Right ventricle myocardium superior (tissue), 1 donor: ENCODE data around the gene CHCHD6. TPM values are rescaled to one million over a fixed set of nuclear protein-coding genes. Genes with fewer than 3 reads are reported as not detected.

ENCODE experiments used
- ATAC-seq: fragments of 200-7000 bp; cut with Tn5 transposase; one replicate; pipeline ENCODE4 v1.9.1; 2020; ENCODE audit warnings: mild to moderate bottlenecking; ENCODE audit not compliant: poor library complexity
- DNase-seq: peaks from one replicate; pipeline ENCODE4 v3.0.0-alpha.2; 2020
- intact Hi-C: fragments of 100-400 bp; cut with DNase I; formaldehyde crosslinking; loops from one replicate; pipeline ENCODE4 v1.11.2; 2022
- total RNA-seq: library from RNA; stranded (reverse); fragmentation: NEBNext Ultra II Directional; extraction: Animal tissue kit (Norgen Biotek cat#: 25700); gene quantifications from one replicate; pipeline ENCODE4 v1.2.1, GENCODE V29; 2021
- donor health status: DM: no; HTN: yes; CAD: no; lungs with severe emphysema.

Gene CHCHD6
- total RNA-seq, 1 donor from 2014 or later: 8.3 TPM

DNA sequence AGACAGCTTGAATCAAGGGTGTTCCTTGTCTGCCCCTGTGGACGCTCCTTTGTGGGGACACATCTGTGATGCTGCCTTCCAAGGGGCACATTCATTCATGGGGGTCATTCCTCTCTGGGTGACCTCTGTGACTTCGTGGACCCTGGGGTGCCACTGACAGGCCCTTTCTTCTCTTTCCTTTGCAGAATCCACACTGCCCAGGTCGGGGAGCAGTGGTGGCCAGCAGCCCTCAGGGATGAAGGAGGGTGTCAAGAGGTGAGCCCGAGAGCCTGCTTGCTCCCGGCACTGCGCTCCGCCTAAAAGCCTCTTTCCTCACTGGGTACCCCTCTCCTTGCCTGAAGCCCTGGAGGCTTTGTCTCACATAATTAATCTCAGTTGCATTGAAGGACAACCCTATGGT is 26.3 kb downstream of the CHCHD6 start:
- no peak for ATAC-seq
- intact Hi-C loops: no loop called here
- no peak for DNase-seq

DNA sequence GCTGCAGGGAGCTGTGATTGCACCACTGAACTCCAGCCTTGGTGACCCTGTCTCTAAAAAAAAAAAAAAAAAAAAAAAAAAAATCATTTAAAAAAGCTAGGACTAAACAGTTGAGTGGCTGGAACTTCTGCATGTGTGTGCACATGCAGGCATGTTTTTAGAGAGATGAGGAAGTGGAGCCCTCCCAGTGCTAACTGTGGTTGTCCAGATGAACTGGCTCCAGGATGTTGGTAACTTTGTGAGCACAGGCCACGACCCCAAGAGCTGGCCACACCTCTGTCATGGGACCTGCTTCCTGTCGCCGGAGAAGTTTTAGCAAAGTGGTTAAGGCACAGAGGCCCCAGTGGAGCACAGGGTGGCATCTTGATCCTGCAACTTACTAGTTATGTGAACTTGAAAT is 27.0 kb downstream of the CHCHD6 start:
- no peak for ATAC-seq
- intact Hi-C loops: no loop called here

DNA sequence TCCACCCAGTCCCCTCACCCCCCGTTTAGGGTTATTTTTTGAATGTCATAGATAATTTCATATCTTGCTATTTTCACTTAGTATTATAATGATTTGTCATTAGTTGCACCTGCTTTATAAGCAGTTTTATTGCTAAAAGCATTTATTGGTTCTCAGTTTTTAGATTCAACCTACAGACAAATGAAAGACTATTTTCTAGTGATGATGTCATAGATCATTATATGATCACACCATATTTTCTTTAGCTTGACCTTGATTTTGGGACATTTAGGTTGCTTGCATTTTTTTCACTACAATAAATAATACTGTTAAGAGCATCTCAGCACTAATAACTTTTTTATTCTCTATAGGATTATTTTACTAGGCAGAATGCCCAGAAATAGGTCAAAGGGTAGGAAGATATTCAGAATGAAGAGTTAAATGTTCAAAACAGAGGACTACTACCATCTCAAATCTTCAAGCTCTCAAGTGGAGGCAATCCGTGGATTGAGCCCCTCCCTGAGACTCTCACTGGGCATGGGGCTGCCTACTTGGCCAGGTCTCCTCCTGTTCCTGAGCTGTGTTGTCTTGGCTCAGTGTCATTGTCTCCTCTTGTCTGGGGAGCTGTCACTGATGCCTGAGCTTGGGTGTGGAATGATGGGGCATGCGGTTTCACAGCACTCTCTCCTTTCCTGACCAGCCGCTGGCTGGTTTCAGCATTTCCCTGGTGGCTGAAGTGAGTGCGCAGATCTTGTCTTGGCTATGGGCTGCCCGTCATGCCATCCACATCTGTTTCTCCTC is 28.4 kb downstream of the CHCHD6 start:
- ATAC-seq (peak; percentile 77), DNase-seq (no peak)
- intact Hi-C loops: no loop called here

More for the DNA sequence above, 27.0 kb downstream of the CHCHD6 start:
- DNase-seq: no peak

DNA sequence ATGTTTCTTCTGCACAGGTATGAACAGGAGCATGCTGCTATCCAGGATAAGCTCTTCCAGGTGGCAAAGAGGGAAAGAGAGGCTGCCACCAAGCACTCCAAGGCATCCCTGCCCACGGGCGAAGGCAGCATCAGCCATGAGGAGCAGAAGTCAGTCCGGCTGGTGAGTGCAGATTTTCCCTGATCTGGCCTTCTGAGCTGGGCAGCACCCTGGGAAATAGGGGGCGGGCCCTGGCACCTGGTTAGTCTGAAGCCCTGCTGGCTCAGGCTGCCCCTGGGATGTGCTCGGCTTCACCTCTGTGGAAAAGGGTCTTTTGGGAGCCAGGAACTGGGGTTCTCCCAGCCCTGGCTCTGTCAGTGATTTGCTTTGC is 29.0 kb downstream of the CHCHD6 start:
- no peak for DNase-seq
- ATAC-seq: no peak
- intact Hi-C loops: no loop called here

DNA sequence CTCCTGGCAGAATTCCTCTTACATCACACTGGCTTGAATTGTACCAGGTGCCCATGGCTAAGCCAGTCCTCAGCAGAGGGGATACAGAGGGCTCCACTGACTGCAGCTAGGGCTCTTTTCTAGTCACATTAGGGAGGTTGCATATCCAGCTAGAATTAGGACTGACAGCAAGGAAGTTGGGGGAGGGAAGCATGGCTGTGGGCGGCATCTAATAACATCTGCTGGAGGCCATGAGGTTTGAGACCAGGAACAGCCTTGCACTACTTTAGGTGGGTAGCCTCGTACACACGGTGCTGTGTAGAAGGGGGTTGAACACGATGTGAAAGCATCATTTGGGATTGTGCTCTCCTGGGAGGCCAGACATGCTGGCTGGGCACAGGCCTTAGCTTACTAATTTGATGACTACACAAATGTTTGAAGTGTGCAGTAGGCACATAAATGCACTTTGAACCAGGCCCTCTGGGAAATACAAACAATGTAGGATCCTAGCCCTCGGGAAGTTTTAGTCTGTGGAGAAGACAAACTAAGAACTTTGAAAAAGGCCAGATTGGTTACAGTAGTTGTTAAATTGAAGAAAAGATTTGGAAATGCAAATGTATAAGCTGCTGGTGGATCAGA is 30.2 kb downstream of the CHCHD6 start:
- no peak for DNase-seq
- intact Hi-C loops: no loop called here
- no peak for ATAC-seq

DNA sequence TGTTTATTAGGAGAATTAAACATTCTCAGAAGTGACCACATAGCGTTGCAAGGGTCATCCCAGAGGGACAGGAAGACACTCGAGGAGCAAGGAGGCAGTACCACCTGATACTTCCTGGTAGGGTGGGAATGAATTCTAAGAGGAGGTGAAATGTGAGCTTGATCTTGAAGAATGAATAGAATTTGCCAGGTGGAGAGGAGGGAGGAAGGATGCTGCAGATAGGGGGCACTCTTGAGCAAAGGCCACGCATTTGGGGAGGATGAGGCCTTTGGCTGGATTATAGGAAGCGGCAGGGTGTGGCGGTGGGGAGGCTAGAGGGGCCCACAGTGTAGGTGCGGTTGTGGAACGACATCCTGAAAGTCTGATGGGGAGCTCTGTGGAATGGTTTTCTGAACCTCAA is 33.5 kb downstream of the CHCHD6 start:
- intact Hi-C loops: no loop called here
- ATAC-seq (no peak), DNase-seq (no peak)

DNA sequence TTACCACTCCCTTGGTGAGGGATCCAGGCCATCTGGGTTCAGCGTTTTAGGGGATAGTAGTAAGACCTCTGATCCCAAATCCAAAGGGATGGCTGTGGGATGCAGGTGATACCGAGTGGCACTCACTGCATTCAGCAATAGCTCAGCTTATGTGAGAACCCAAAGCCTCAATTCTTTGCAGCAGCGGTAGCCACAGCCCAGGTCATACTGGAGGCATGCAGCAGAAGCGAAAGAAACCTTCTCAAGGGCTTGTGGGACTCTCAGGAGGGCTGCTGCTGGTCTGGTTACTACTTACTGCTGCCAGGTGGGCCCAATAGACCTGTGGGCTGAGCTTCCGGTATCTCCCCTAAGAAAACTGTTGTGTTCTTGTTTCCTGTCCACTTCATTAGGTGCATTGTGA is 38.0 kb downstream of the CHCHD6 start:
- ATAC-seq (no peak), DNase-seq (no peak)
- intact Hi-C loops: no loop called here

DNA sequence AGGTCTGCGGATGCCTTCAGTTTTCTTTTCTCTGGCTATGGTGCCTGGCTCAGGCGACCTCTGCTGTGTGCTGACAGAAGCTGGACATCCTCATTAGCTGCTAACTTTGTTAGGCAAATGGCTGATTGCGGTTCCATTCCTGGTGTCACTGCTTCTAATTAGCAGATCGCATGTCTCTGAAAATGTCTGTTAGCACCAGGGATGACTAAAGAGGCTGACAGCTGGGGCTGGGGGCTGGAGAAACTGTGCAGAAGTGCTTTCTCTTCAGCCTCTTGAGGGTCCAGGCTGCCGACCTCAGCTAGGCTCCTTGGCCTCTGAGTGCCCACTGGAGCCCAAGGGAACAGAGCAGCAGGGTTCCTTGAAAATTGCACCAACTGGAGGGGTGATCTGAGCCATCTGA is 39.3 kb downstream of the CHCHD6 start:
- intact Hi-C loops: no loop called here
- DNase-seq: no peak
- ATAC-seq: no peak

DNA sequence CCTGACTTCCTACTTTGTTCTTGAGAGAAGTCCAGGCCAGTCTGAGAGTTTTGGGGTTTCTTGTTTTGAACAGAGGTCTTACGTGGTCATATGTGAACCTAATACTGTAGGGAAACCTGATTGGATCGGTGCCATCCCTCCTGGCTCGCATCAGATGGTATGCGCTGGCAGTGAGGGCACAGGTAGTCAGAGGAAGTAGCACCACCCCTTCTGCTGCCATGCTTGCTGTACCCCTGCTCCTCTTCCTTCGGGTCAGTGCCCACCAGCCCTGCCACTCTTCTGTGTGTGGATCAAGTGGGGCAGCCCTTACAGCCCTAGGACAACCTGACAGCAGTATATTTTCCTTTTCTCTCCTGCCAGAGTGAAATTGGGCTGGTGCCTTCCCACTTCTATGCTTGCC is 39.7 kb downstream of the CHCHD6 start:
- no peak for ATAC-seq
- no peak for DNase-seq
- intact Hi-C loops: no loop called here

DNA sequence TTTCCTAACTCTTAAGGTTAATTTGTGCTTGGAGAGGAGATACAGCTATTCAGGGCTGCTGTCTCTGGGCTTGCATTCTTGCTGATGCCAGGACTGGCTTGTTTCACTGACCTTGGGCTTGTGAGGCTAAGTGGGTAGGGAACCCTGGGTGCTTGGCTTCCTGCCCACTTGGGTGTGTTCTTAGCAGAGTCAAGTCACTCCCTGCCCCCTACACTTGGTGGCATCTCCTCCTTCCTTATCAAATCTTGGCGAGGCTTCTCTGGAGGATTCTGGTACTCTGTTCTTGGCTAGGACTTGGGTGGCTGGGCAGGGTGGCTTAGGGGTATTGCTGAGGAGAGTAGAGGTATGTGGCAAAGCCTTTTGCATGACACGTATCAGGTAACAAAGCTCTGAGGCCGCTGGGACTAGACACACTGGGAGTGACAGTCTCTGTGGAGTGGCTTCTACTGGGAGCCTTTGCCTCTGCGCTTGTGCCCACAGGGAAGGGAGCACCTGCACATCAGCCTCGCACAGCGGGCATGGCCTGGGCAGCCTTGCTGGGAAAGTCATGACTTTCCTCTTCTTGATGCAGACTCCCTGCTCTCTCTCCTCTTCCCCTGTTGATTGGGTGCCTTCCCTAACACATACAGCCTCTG is 41.8 kb downstream of the CHCHD6 start:
- ATAC-seq: peak; percentile 81
- intact Hi-C loops: no loop called here
- peak; percentile 79 for DNase-seq

DNA sequence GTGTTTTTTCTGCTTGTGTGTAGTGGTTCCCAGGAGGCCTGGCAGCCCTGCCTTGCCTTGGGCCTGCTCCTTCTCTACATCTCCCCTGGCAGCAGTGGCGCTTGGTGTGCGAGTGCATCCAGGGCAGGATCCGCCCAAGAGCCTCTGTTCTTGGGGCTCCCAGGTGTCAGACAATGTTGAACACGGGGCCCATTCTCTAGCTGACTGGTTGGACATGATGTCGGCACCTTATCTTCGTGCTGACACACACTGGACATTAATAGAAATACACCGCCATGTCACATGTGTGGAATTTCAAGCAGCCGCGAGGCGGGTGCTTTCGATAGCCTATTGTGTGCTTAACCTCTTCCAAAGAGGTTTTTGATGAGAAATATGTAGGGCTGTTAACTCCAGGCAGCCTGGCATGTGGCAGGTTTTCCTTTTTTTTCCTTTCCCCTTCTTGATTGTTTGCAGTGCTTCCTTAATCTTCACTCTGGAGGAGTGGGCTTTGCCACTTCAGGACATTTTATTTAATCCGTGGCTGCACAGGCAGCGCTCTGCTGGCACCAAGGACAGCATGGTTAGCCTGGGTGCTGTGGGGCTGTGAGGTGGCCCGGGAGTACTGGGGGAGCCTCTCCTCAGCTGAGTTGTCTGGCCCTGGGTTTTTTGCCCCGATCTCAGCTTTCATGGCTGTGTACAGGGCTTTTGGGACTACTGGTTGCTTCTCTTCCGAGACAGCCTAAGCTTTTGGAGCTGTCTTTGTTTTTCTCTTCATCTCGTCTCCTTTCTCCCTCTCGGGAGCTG is 42.5 kb downstream of the CHCHD6 start:
- peak; percentile 71 for DNase-seq
- intact Hi-C loops: no loop called here
- ATAC-seq: peak; percentile 86

DNA sequence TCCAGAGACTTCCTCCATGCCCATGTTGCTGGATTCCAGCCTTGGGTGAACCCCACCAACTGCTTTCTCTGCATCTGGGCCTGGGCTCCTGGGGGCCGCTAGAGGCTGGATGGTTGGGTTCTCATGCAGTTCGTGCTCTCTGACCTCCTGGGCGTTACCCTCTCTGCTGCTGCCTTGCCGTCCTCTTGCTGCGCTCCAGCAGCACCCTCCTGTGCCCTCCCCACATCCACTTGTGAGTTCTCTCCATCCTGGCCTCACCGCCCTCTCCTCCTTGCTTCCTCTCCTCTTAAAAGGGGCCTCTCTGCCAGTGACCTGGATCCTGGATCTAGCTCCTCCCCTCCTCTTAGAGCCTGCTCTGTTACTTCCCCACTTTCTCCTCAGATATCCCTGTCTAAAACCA is 43.7 kb downstream of the CHCHD6 start:
- intact Hi-C loops: no loop called here
- DNase-seq: no peak
- ATAC-seq: no peak

DNA sequence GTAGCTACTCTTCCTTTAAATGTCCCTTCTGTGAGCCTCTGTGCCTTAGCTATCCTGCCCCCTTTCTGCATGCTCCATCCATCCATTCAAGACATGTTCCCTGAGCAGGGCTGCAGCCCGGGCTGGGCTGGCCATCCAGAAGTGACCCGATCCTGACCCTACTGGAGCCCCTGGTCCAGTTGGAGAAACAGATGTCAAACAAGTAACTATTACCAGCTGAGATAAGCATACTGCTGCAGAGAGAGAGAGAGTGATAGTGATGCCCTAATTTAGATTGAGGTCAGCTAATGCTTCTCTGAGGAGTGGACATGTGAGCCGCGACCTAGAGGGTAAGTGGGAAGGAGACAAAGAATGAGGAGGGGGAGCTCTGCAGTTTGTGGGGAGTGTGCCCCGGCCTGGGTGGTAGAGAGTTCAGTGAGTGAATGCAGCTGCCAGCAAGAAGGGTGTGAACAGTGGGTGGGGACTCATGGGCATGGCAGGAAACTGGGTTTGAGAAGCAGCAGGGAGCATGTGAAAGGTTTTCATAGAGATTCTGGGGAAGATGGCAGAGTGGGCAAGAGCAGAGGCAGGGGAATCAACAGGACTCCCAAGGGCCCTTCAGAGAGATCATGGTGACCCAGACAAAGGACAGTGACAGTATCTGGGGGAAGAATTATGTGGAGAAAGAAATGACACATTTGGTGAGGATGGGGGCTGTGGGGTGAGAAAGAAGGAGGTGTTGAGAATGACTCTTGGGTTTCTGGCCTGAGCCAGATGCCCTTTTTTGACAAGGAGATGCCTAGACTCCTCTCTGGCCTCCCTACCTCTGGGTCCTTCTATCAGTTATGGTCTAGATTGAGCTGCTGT is 44.9 kb downstream of the CHCHD6 start:
- no peak for DNase-seq
- intact Hi-C loops: no loop called here

DNA sequence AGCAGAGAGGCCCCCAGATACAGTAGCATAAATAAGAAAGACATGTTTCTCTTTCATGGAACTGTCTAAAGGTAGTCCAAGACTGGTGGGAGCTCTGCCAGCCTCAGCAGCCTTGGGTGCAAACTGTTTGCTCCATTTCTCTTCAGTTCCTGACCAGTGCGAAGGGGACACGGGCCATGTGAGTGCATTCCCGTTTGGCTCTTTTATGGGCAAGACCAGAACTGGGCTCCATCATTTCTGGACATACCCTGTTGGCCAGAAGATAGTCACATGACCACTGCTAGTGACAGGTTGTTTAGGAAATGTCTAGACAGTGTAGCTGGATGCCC is 45.5 kb downstream of the CHCHD6 start:
- intact Hi-C loops: no loop called here

More for the DNA sequence above, 44.9 kb downstream of the CHCHD6 start:
- ATAC-seq: no peak

DNA sequence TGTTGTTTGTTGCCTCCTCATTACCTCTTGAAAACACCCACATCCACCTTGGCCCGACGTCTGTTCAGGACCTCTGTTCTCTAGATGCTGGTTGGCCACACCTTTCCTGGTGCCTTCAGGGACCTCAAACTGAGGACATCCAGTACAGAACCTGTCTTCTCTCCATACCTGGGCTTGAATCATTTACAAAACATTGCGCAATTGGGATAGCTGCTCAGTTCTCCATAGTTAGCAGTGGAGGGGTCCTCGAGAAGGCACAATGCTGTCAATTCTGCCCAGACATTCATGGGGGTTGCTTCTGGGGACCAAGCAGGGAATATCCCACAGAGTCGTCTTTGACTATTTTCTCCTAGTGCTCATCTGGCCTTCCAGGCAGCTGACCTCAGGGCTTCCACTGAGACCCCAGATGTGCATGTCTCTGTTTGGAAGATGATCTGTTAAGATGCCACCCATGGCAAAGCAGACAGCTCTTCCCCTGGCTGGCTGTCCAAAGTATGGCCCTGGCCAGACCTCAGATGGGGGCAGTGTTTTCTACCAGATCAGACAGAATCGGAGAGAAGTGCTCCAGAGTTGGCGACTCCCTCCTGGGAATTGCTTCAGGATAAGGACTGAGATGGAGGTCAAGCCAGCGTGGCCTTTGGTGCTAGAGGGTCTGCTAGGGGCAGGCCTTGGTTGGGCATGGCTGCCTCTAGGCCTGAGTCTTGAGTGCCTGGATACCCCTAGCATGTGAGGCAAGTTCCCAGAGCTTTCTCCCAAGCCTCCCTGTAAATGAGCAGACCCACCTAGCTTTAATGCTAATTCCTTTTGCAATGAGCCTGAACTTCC is 46.1 kb downstream of the CHCHD6 start:
- intact Hi-C loops: no loop called here
- no peak for DNase-seq

More for the DNA sequence above, 45.5 kb downstream of the CHCHD6 start:
- ATAC-seq: no peak
- no peak for DNase-seq

DNA sequence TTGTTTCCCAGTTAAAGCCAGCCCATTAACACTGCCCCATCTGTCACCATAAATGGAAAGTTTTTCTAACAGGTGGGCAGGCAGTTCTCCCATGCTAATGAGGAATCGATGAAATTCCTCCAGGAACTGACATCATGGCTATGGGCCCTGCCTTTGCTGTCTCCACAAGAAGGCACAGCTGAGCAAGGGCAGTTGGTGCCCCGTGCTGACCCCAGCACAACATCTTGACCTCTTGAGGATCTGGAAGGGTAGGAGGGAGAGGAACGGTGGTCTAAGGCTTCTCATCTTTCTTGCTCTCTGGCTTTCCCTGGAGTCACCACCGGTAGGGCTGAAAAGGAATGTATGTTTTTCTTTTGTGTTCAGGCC is 46.7 kb downstream of the CHCHD6 start:
- DNase-seq: no peak
- ATAC-seq: no peak
- intact Hi-C loops: no loop called here

More for the DNA sequence above, 46.1 kb downstream of the CHCHD6 start:
- ATAC-seq: no peak

DNA sequence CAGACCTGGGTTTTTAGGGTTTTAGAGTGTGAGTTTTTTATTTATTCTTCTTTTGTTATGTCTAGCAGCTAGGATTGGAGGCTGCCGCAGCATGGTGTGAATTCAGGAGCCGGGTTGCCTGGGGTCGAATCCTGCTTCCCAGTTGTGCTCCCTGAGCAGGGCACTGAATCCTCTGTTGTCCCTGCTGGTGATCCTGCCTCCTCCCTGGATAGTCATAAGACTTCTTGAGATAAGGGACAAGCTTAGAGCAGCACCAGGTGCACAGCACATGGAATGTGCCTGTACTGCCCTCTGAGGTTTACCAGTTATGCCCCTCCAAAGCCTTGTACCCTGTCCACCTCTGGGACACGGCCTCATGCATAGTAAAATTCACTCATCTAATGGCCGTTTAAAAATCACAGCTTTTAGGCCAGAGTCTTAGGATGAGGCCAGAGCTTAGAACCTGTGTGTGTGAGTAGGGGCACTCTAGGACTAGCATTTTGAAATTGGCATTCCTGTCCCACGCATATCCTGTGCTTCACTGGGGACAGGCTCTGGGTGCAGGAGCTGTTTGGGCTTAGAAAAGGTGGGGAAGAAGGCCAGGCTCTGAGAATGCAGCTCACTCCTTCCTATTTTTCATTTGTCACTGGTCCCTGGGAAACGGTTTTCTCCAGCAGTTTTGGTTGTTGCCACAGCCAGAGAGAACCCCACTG is 47.7 kb downstream of the CHCHD6 start:
- intact Hi-C loops: loop anchor here (2.0 kb wide), 1 partner anchor 231 kb away; the partner anchor contains the start of gene PLXNA1
- DNase-seq: no peak
- peak; percentile 11 for ATAC-seq
